H9 (cell line): ENCODE measurements around the gene SELENOF. TPM values are rescaled to one million over a fixed set of nuclear protein-coding genes. Genes with fewer than 3 reads are reported as not detected.

Experiments
- DNase-seq: peaks from one replicate; pipeline ENCODE4 v3.0.0-alpha.2; 2017
- H2AFZ ChIP-seq: one replicate; pipeline ENCODE4 v1.6.1; 2013; ENCODE audit warnings: mild to moderate bottlenecking, low read length, control low read depth, moderate library complexity
- H2AK5ac ChIP-seq: 2 replicates; pipeline ENCODE4 v1.6.1; 2013; ENCODE audit warnings: low read length, control low read depth, mixed read lengths; ENCODE audit not compliant: insufficient read length
- H2BK120ac ChIP-seq: one replicate; pipeline ENCODE4 v1.6.1; 2013; ENCODE audit warnings: low read depth, mild to moderate bottlenecking, low read length, control low read depth, inconsistent platforms; ENCODE audit not compliant: poor library complexity, severe bottlenecking
- H2BK12ac ChIP-seq: 2 replicates; pipeline ENCODE4 v1.6.1; 2013; ENCODE audit warnings: low read length, control low read depth, mixed read lengths, low read depth; ENCODE audit not compliant: insufficient read length
- H2BK15ac ChIP-seq: 2 replicates; pipeline ENCODE4 v1.6.1; 2013; ENCODE audit warnings: low read depth, low read length, control low read depth
- H2BK20ac ChIP-seq: one replicate; pipeline ENCODE4 v1.6.1; 2013; ENCODE audit warnings: low read depth, mild to moderate bottlenecking, low read length, control low read depth, inconsistent platforms; ENCODE audit not compliant: poor library complexity, severe bottlenecking
- H2BK5ac ChIP-seq: 2 replicates; pipeline ENCODE4 v1.6.1; 2013; ENCODE audit warnings: low read length, control low read depth, mixed read lengths; ENCODE audit not compliant: insufficient read length
- H3K14ac ChIP-seq: 2 replicates; pipeline ENCODE4 v1.6.1; 2013; ENCODE audit warnings: low read length, control low read depth; ENCODE audit not compliant: insufficient read depth
- H3K18ac ChIP-seq: 2 replicates; pipeline ENCODE4 v1.6.1; 2013; ENCODE audit warnings: low read depth, mild to moderate bottlenecking, mixed read lengths, low read length, control low read depth; ENCODE audit not compliant: insufficient read length
- H3K23ac ChIP-seq: 2 replicates; pipeline ENCODE4 v1.6.1; 2013; ENCODE audit warnings: low read length, control low read depth, mixed read lengths, low read depth; ENCODE audit not compliant: insufficient read length
- H3K23me2 ChIP-seq: 2 replicates; pipeline ENCODE4 v1.6.1; 2013; ENCODE audit warnings: low read depth, mild to moderate bottlenecking, mixed read lengths, low read length, control low read depth; ENCODE audit not compliant: insufficient read length, poor library complexity, severe bottlenecking
- H3K27ac ChIP-seq: 2 replicates; pipeline ENCODE4 v1.5.1; 2013; ENCODE audit warnings: low read length, control low read depth, mixed read lengths, low read depth; ENCODE audit not compliant: insufficient read length
- H3K27me3 ChIP-seq: 2 replicates; pipeline ENCODE4 v1.6.1; 2013; ENCODE audit warnings: low read length, control low read depth, inconsistent platforms; ENCODE audit not compliant: insufficient read depth
- H3K4ac ChIP-seq: 2 replicates; pipeline ENCODE4 v1.6.1; 2013; ENCODE audit warnings: low read depth, mild to moderate bottlenecking, control low read depth, inconsistent platforms, low read length, moderate library complexity
- H3K4me1 ChIP-seq: 2 replicates; pipeline ENCODE4 v1.6.1; 2013; ENCODE audit warnings: low read length, control low read depth, inconsistent platforms; ENCODE audit not compliant: insufficient read depth
- H3K4me2 ChIP-seq: 2 replicates; pipeline ENCODE4 v1.6.1; 2013; ENCODE audit warnings: low read length, control low read depth, mixed read lengths; ENCODE audit not compliant: insufficient read length, insufficient read depth
- H3K56ac ChIP-seq: 2 replicates; pipeline ENCODE4 v1.6.1; 2013; ENCODE audit warnings: low read depth, mild to moderate bottlenecking, mixed read lengths, low read length, control low read depth; ENCODE audit not compliant: insufficient read length
- H3K79me1 ChIP-seq: 2 replicates; pipeline ENCODE4 v1.6.1; 2013; ENCODE audit warnings: low read depth, mild to moderate bottlenecking, moderate library complexity, low read length, control low read depth, inconsistent platforms; ENCODE audit not compliant: insufficient read depth, poor library complexity, severe bottlenecking
- H3K79me2 ChIP-seq: 2 replicates; pipeline ENCODE4 v1.6.1; 2013; ENCODE audit warnings: low read length, control low read depth, inconsistent platforms; ENCODE audit not compliant: insufficient read depth
- H3K9ac ChIP-seq: 2 replicates; pipeline ENCODE4 v1.6.1; 2013; ENCODE audit warnings: low read length, control low read depth, mixed read lengths; ENCODE audit not compliant: insufficient read length; ENCODE audit errors: extremely low read depth
- H3K9me3 ChIP-seq: one replicate; pipeline ENCODE4 v1.6.1; 2013; ENCODE audit warnings: low read depth, low read length, inconsistent platforms; ENCODE audit not compliant: control insufficient read depth
- H3T11ph ChIP-seq: one replicate; pipeline ENCODE4 v1.6.1; 2013; ENCODE audit warnings: mild to moderate bottlenecking, low read length, control low read depth, inconsistent platforms
- H4K20me1 ChIP-seq: one replicate; pipeline ENCODE4 v1.6.1; 2013; ENCODE audit not compliant: control insufficient read depth, insufficient read length, insufficient read depth
- H4K5ac ChIP-seq: 2 replicates; pipeline ENCODE4 v1.6.1; 2013; ENCODE audit warnings: low read depth, mild to moderate bottlenecking, mixed read lengths, low read length, control low read depth; ENCODE audit not compliant: insufficient read length
- H4K8ac ChIP-seq: replicated peaks from 2 replicates; pipeline ENCODE4 v1.6.1; 2013; ENCODE audit warnings: low read length, control low read depth, mixed read lengths, low read depth; ENCODE audit not compliant: insufficient read length
- H4K91ac ChIP-seq: 2 replicates; pipeline ENCODE4 v1.6.1; 2013; ENCODE audit warnings: low read depth, mild to moderate bottlenecking, moderate library complexity, mixed read lengths, low read length, control low read depth; ENCODE audit not compliant: insufficient read length
- H3K27ac Mint-ChIP-seq, 3 experiments: 2 replicates in 2 of 3; 3 replicates in 1 of 3; pipeline ENCODE4 v1.8.0; 2020 to 2021; ENCODE audit warnings: mixed read lengths in 3 of 3, mild to moderate bottlenecking in 1 of 3, moderate library complexity in 1 of 3
- H3K27me3 Mint-ChIP-seq: 2 replicates; pipeline ENCODE4 v1.8.0; 2021; ENCODE audit warnings: low read depth, mild to moderate bottlenecking, moderate library complexity, mixed read lengths
- H3K36me3 Mint-ChIP-seq, 3 experiments: 2 replicates in 2 of 3; 3 replicates in 1 of 3; pipeline ENCODE4 v1.8.0; 2020 to 2021; ENCODE audit warnings: low read depth in 3 of 3, mixed read lengths in 3 of 3; ENCODE audit not compliant: insufficient read depth in 1 of 3
- H3K4me1 Mint-ChIP-seq, 2 experiments: 2 replicates each; pipeline ENCODE4 v1.8.0; 2020; ENCODE audit warnings: mixed read lengths in 2 of 2
- H3K4me3 Mint-ChIP-seq, 2 experiments: 2 replicates in 1 of 2; 3 replicates in 1 of 2; pipeline ENCODE4 v1.8.0; 2020 to 2021; ENCODE audit warnings: mild to moderate bottlenecking in 2 of 2, mixed read lengths in 2 of 2, moderate library complexity in 1 of 2
- H3K9me3 Mint-ChIP-seq, 2 experiments: 2 replicates in 1 of 2; 3 replicates in 1 of 2; pipeline ENCODE4 v1.8.0; 2020; ENCODE audit warnings: mild to moderate bottlenecking in 2 of 2, mixed read lengths in 2 of 2, moderate library complexity in 1 of 2
- WGBS: extraction: QIAGEN DNeasy Blood & Tissue Kit; methylation state at CpG from one replicate; pipeline ENCODE4 v1.1.7; 2013; ENCODE audit warnings: missing lambda C conversion rate, low lambda C conversion rate, mixed read lengths; ENCODE audit not compliant: insufficient read length; ENCODE audit errors: extremely low coverage; 5-methylcytosine and 5-hydroxymethylcytosine counted together
- total RNA-seq: library from RNA; stranded (reverse); gene quantifications from 2 replicates; pipeline ENCODE4 v1.2.1, GENCODE V29; 2021
- TF ChIP-seq, protein P1 (sequence below): fragments of 200-600 bp; sonication (generic); conservative IDR thresholded peaks from 3 replicates; pipeline ENCODE4 v1.8.0; 2021; ENCODE audit warnings: antibody characterized with exemption, mild to moderate bottlenecking

Gene SELENOF
- total RNA-seq, 1 experiment from 2014 or later = 143 TPM

DNA sequence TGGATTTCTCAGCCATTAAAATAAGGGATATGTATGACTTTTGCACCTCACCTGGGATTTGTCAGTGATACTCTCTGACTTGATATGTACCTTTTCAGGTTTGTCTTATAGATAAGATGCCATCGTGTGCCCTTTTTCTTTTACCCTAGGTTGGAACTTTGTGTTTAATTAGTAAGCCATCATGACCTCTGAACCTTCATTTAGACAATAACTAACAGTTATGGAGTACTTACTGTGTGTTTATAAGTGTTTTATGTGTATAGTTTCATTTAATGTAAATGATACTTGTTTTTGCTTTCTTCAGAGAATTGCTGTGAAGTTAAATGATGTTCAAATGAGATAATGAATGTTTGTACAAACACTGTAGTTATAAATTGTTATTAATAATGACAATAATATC, 14.9 kb upstream of the SELENOF start:
- Mint-ChIP-seq H3K36me3 (peaks cover 15 to 25% (median 17%) of the 10 kb centered on the region in 3 experiments), H3K4me3 (no peak overlapping the region), H3K27ac (no peak overlapping the region), H3K4me1 (peaks cover 17 to 20% of the 10 kb centered on the region in 2 experiments), H3K9me3 (peaks cover 17 to 23% of the 10 kb centered on the region in 2 experiments), H3K27me3 (no peaks in the 10 kb centered on the region)
- Histone ChIP-seq H3K14ac (no peak overlapping the region), H3K23ac (no peak overlapping the region), H3K4me2 (no peak overlapping the region), H2BK12ac (no peak overlapping the region), H2BK15ac (no peak overlapping the region), H2AK5ac (no peak overlapping the region), H3K4me1 (peaks cover 1% of the 10 kb centered on the region; the same call in 1 of the 2 replicates), H3K56ac (no peak overlapping the region), H4K8ac (no peak overlapping the region), H3T11ph (no peak overlapping the region), H2BK20ac (no peak overlapping the region), H3K27me3 (no peaks in the 10 kb centered on the region), H3K4ac (no peak overlapping the region), H4K5ac (no peak overlapping the region), H3K18ac (no peak overlapping the region), H3K9me3 (peaks cover 11% of the 10 kb centered on the region), H4K91ac (no peak overlapping the region), H2AFZ (no peak overlapping the region), H3K9ac (no peak overlapping the region), H2BK5ac (no peak overlapping the region), H4K20me1 (no peaks in the 10 kb centered on the region), H3K79me2 (peaks cover 9% of the 10 kb centered on the region; the same call in 1 of the 2 replicates), H3K27ac (no peak overlapping the region), H3K23me2 (no peaks in the 10 kb centered on the region), H3K79me1 (peaks cover 4% of the 10 kb centered on the region), H2BK120ac (no peak overlapping the region)
- no CpG with 5 or more reads among the region's 1 CpG for WGBS
- TF ChIP-seq, protein P1, sequence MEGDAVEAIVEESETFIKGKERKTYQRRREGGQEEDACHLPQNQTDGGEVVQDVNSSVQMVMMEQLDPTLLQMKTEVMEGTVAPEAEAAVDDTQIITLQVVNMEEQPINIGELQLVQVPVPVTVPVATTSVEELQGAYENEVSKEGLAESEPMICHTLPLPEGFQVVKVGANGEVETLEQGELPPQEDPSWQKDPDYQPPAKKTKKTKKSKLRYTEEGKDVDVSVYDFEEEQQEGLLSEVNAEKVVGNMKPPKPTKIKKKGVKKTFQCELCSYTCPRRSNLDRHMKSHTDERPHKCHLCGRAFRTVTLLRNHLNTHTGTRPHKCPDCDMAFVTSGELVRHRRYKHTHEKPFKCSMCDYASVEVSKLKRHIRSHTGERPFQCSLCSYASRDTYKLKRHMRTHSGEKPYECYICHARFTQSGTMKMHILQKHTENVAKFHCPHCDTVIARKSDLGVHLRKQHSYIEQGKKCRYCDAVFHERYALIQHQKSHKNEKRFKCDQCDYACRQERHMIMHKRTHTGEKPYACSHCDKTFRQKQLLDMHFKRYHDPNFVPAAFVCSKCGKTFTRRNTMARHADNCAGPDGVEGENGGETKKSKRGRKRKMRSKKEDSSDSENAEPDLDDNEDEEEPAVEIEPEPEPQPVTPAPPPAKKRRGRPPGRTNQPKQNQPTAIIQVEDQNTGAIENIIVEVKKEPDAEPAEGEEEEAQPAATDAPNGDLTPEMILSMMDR = no peak
- DNase-seq = no peak
